ENCODE measurements around the gene POLDIP2.

POLDIP2 gene, protein sequence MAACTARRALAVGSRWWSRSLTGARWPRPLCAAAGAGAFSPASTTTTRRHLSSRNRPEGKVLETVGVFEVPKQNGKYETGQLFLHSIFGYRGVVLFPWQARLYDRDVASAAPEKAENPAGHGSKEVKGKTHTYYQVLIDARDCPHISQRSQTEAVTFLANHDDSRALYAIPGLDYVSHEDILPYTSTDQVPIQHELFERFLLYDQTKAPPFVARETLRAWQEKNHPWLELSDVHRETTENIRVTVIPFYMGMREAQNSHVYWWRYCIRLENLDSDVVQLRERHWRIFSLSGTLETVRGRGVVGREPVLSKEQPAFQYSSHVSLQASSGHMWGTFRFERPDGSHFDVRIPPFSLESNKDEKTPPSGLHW
- long read RNA-seq, transcript POLDIP2-201 (11 exons, 2,121 nt): major isoform, 710 of 775 reads
- long read RNA-seq, partial matches to known transcripts: 11 of 775 reads
- long read RNA-seq, other reads (novel, unspliced or antisense): 53 of 775 reads

DNA sequence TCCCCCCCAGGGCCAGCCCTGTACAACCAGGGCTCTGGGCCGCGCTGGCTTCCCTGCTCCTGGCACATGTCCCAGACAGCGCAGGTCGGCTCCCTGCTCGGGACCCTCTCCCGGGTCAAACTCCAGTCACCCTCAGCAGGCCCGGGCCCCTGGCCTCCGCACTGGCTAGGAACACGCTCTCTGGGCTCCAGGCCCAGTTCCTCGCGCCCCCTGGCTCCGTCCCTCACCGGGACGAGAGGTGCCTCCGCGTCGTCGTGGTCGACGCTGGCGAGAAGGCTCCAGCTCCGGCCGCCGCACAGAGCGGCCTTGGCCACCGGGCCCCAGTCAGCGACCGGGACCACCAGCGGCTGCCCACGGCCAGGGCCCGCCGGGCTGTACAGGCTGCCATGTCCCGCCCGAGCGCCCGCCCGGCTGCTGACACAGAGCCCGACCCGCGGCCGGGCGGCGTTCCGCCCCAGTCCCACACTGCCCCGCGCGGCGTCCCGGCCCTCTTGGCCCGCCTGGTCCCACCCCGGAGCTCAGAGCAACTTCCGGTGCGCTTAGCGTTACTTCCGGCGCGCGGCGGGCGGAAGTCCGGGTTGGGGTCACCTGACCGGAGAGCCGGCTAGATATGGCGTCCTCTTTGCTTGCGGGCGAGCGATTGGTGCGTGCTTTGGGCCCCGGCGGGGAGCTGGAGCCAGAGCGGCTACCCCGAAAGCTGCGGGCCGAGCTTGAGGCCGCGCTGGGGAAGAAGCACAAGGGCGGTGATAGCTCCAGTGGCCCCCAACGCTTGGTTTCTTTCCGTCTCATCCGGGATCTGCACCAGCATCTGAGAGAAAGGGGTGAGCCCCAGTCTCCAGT lies at the start of gene POLDIP2:
TSS of gene POLDIP2 (minus strand) at position 467 of the 840 bp plus-strand sequence. CDS start at position 388, 79 bp downstream.
- H3K27me3 ChIP-seq (ENCODE audit: insufficient read depth, poor library complexity, severe bottlenecking): no peaks in the 10 kb centered on the region
- peak; percentile 84 to 95 for DNase-seq (ENCODE audit: low read depth in 1 of 2, low spot score in 1 of 2)
- H3K27ac ChIP-seq (replicated peaks): peak within 1 kb of the TSS; percentile 86
- TF ChIP-seq POLR2AphosphoS5 (IDR thresholded peaks at IDR 0.05; ENCODE audit: low read depth): peak; percentile 86
- TF ChIP-seq REST (IDR thresholded peaks at IDR 0.05; ENCODE audit: insufficient replicate concordance, low read depth): peak; percentile 58
- peak; percentile 69 for TF ChIP-seq SPI1 (IDR thresholded peaks at IDR 0.05; ENCODE audit: borderline replicate concordance, low read depth)
- peak; percentile 99 for TF ChIP-seq GABPA (IDR thresholded peaks at IDR 0.05; ENCODE audit: low read depth)
- TF ChIP-seq CTCF (IDR thresholded peaks at IDR 0.05; ENCODE audit: insufficient read depth, low read length): no peak
- H3K4me3 ChIP-seq (replicated peaks; ENCODE audit: insufficient read depth, low read length): peak within 1 kb of the TSS; percentile 91

- Histone ChIP-seq H3K4me3 (replicated peaks; ENCODE audit: insufficient read depth, low read length) (no peak overlapping the region), H3K27me3 (ENCODE audit: insufficient read depth, poor library complexity, severe bottlenecking) (peaks cover 24% of the 10 kb centered on the region), H3K27ac (replicated peaks) (no peak overlapping the region)
- DNase-seq (ENCODE audit: low read depth in 1 of 2, low spot score in 1 of 2): no peak
- no peak for TF ChIP-seq SPI1 (IDR thresholded peaks at IDR 0.05; ENCODE audit: borderline replicate concordance, low read depth)
- no peak for TF ChIP-seq CTCF (IDR thresholded peaks at IDR 0.05; ENCODE audit: insufficient read depth, low read length)
- no peak for TF ChIP-seq REST (IDR thresholded peaks at IDR 0.05; ENCODE audit: insufficient replicate concordance, low read depth)
- TF ChIP-seq POLR2AphosphoS5 (IDR thresholded peaks at IDR 0.05; ENCODE audit: low read depth): no peak
- TF ChIP-seq GABPA (IDR thresholded peaks at IDR 0.05; ENCODE audit: low read depth): no peak
Measured at GRCh38 chr17:28406473-28406814, 49.1 kb upstream of the POLDIP2 start.

- Histone ChIP-seq H3K4me3 (replicated peaks; ENCODE audit: insufficient read depth, low read length) (peak within 1 kb of the TSS; percentile 22), H3K27ac (replicated peaks) (no peak within 1 kb of the TSS), H3K27me3 (ENCODE audit: insufficient read depth, poor library complexity, severe bottlenecking) (peaks cover 24% of the 10 kb centered on the region)
- no peak for TF ChIP-seq CTCF (IDR thresholded peaks at IDR 0.05; ENCODE audit: insufficient read depth, low read length)
- TF ChIP-seq GABPA (IDR thresholded peaks at IDR 0.05; ENCODE audit: low read depth): no peak
- no peak for TF ChIP-seq POLR2AphosphoS5 (IDR thresholded peaks at IDR 0.05; ENCODE audit: low read depth)
- no peak for TF ChIP-seq SPI1 (IDR thresholded peaks at IDR 0.05; ENCODE audit: borderline replicate concordance, low read depth)
- no peak for TF ChIP-seq REST (IDR thresholded peaks at IDR 0.05; ENCODE audit: insufficient replicate concordance, low read depth)
- no peak for DNase-seq (ENCODE audit: low read depth in 1 of 2, low spot score in 1 of 2)
Measured at GRCh38 chr17:28405632-28406472, 48.5 kb upstream of the POLDIP2 start, which contains the start of gene SLC46A1. Gene SLC46A1 (minus strand): TSS chr17:28406212. CDS start chr17:28406114, 98 bp downstream.
